22Rv1 (cell line): ENCODE measurements around the gene MAD2L2.

Experiments
- ZFX ChIP-seq: fragments of 450-650 bp; IDR thresholded peaks from 2 replicates; pipeline ENCODE4 v1.6.1; 2017; ENCODE audit warnings: antibody characterized with exemption, borderline replicate concordance
- TF ChIP-seq, protein P1 (sequence below): fragments of 450-650 bp; IDR thresholded peaks from 2 replicates; pipeline ENCODE4 v1.5.1; 2017; ENCODE audit warnings: mild to moderate bottlenecking

DNA sequence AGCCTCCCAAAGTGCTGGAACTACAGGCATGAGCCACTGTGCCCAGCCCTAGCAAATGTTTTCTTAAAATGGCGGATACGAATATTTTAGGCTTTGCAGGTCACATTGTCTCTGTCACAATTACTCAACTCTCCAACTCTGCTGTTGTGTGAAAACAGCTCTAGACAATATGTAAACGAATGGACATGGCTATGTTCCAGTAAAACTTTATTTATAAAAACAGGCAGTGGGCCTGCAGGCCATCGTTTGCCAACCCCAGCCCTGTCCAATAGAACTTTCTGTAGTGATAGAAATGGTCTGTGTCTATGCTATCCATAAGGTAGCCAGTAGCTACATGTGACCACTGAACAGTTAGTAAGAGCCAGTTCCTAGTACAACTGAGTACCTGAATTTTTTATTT, 21.2 kb downstream of the MAD2L2 start:
- TF ChIP-seq, protein P1, sequence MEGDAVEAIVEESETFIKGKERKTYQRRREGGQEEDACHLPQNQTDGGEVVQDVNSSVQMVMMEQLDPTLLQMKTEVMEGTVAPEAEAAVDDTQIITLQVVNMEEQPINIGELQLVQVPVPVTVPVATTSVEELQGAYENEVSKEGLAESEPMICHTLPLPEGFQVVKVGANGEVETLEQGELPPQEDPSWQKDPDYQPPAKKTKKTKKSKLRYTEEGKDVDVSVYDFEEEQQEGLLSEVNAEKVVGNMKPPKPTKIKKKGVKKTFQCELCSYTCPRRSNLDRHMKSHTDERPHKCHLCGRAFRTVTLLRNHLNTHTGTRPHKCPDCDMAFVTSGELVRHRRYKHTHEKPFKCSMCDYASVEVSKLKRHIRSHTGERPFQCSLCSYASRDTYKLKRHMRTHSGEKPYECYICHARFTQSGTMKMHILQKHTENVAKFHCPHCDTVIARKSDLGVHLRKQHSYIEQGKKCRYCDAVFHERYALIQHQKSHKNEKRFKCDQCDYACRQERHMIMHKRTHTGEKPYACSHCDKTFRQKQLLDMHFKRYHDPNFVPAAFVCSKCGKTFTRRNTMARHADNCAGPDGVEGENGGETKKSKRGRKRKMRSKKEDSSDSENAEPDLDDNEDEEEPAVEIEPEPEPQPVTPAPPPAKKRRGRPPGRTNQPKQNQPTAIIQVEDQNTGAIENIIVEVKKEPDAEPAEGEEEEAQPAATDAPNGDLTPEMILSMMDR, result no peak
- no peak for TF ChIP-seq ZFX
